HG02884 (cell line): ENCODE data around the gene CFAP119.

Experiments
- ATAC-seq: cut with Tn5 transposase; IDR thresholded peaks from one replicate; pipeline ENCODE4 v1.9.1; 2021; ENCODE audit warnings: mild to moderate bottlenecking, moderate library complexity; ENCODE audit not compliant: unreplicated experiment

Gene CFAP119

GRCh38 chr16:30762991-30763725, 1.3 kb upstream of the CFAP119 start:
- no peak for ATAC-seq

GRCh38 chr16:30761427-30761927, 385 bp downstream of the CFAP119 start:
- ATAC-seq = peak; percentile 15

- ATAC-seq = no peak
Observed at GRCh38 chr16:30760577-30761426, 1.1 kb downstream of the CFAP119 start.

- ATAC-seq = no peak
Observed at GRCh38 chr16:30760001-30760559, 1.8 kb downstream of the CFAP119 start.

GRCh38 chr16:30758988-30759491, 2.8 kb downstream of the CFAP119 start:
- no peak for ATAC-seq

- ATAC-seq = no peak
Observed at GRCh38 chr16:30757316-30757715, 4.5 kb downstream of the CFAP119 start.

- no peak for ATAC-seq
Observed at GRCh38 chr16:30756781-30757100, 5.1 kb downstream of the CFAP119 start.

- no peak for ATAC-seq
Observed at GRCh38 chr16:30755955-30756780, 5.7 kb downstream of the CFAP119 start.

- ATAC-seq = no peak
Observed at GRCh38 chr16:30753596-30753995, 8.3 kb downstream of the CFAP119 start.

GRCh38 chr16:30750876-30751465, 10.9 kb downstream of the CFAP119 start:
- ATAC-seq = no peak

GRCh38 chr16:30750201-30750600, 11.7 kb downstream of the CFAP119 start:
- no peak for ATAC-seq

GRCh38 chr16:30748634-30749445, 13.0 kb downstream of the CFAP119 start:
- peak; percentile 15 for ATAC-seq

- peak; percentile 90 for ATAC-seq
Observed at GRCh38 chr16:30747799-30748633, 13.8 kb downstream of the CFAP119 start, which contains the start of gene PHKG2. Gene PHKG2 (plus strand): TSS chr16:30748425. CDS start chr16:30748821, 396 bp downstream.

GRCh38 chr16:30747331-30747730, 14.5 kb downstream of the CFAP119 start:
- ATAC-seq = no peak

GRCh38 chr16:30746638-30747175, 15.2 kb downstream of the CFAP119 start:
- ATAC-seq = no peak

- no peak for ATAC-seq
Observed at GRCh38 chr16:30745082-30745481, 16.8 kb downstream of the CFAP119 start.

GRCh38 chr16:30744183-30744582, 17.7 kb downstream of the CFAP119 start:
- ATAC-seq = no peak

GRCh38 chr16:30743716-30744115, 18.1 kb downstream of the CFAP119 start:
- ATAC-seq = no peak
